ENCODE data around the gene GRAMD1A. TPM values are rescaled to one million over a fixed set of nuclear protein-coding genes. Genes with fewer than 3 reads are reported as not detected.

The GRAMD1A gene
- total RNA-seq = 58.4 to 67.9 TPM (median 65.8 TPM) in 3 replicates
- long read RNA-seq, transcript GRAMD1A-207 (9 exons, 2,277 nt) = major isoform, 5 of 195 reads
- long read RNA-seq, partial matches to known transcripts = 17 of 195 reads
- long read RNA-seq, other reads (novel, unspliced or antisense) = 173 of 195 reads

DNA sequence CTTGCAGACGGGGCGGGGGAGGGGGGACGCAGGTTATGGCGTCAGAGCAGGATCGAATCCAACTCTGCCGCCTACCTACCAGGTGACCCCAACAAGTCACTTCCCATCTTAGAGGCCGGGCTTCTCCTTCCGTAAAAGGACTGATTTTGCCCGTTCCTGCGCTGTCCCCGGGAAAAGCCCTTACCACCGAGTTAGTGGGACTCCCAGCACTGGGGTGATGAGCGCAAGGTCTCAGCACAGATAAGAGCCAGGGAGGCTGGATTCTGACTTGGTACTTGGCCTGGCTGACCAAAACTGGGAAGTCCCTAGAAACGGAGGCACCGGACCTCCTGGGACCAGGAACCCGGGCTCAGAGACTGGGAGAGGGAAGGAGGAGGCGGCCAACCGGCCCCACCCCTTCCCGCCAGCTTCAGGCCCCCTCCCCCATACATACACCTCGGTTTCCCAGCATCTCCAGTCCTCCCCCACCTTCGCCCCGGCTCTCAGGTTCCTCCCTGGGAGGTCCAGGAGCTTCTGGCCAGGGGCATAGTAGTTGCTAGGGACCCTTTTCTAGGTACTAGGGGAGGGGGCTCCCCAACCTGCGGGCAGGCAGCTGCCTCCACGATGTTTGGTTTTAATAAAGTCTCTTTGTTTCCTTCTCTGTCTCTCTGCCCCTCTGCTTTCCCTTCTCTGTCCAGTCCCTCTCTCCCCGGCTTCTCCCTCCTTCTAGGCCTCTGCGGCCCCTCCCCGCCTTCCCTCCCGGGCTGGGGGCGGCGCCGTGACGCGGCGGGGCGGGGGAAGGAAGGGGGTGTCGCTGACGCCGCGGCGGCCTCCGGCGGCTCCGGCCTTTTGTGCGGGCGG, at the start of gene GRAMD1A:
GRAMD1A (plus strand) TSS at position 826 of the 840 bp plus-strand sequence. CDS start 156 bp downstream, outside the sequence.
- TF ChIP-seq, protein P1, sequence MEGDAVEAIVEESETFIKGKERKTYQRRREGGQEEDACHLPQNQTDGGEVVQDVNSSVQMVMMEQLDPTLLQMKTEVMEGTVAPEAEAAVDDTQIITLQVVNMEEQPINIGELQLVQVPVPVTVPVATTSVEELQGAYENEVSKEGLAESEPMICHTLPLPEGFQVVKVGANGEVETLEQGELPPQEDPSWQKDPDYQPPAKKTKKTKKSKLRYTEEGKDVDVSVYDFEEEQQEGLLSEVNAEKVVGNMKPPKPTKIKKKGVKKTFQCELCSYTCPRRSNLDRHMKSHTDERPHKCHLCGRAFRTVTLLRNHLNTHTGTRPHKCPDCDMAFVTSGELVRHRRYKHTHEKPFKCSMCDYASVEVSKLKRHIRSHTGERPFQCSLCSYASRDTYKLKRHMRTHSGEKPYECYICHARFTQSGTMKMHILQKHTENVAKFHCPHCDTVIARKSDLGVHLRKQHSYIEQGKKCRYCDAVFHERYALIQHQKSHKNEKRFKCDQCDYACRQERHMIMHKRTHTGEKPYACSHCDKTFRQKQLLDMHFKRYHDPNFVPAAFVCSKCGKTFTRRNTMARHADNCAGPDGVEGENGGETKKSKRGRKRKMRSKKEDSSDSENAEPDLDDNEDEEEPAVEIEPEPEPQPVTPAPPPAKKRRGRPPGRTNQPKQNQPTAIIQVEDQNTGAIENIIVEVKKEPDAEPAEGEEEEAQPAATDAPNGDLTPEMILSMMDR (IDR thresholded peaks at IDR 0.05) = no peak
- peaks cover 54% of the 10 kb centered on the region for H3K4me1 Mint-ChIP-seq (ENCODE audit: low read depth)
- DNase-seq (ENCODE audit: low spot score) = no peak
- no peaks in the 10 kb centered on the region for H3K27me3 Mint-ChIP-seq (ENCODE audit: low read depth)
- no peaks in the 10 kb centered on the region for H3K9me3 Mint-ChIP-seq (ENCODE audit: low read depth)
- no peaks in the 10 kb centered on the region for H3K36me3 Mint-ChIP-seq (ENCODE audit: low read depth)
- H3K27ac Mint-ChIP-seq (ENCODE audit: unreplicated experiment) = peak within 1 kb of the TSS; percentile 94
- peak within 1 kb of the TSS; percentile 81 for H3K4me3 Mint-ChIP-seq (ENCODE audit: unreplicated experiment)

DNA sequence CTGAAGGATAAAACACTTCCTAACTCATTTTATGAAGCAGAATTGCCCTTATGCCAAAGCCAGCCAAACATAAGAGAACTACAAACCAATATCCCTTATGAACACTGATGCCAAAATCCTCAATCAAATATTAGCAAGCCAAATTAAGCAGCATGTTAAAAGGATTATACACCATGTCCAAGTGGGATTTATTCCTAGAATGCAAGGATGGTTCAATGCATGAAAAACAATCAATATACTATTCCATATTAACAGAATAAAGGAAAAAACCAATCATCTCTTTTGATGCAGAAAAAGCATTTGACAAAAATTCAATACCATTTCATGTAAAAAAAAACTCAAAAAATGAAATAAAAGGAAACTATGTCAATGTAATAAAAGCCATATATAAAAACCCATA, 47.0 kb upstream of the GRAMD1A start:
- H3K4me1 Mint-ChIP-seq (ENCODE audit: low read depth) = no peaks in the 10 kb centered on the region
- no peaks in the 10 kb centered on the region for H3K27me3 Mint-ChIP-seq (ENCODE audit: low read depth)
- H3K4me3 Mint-ChIP-seq (ENCODE audit: unreplicated experiment) = no peak overlapping the region
- DNase-seq (ENCODE audit: low spot score) = no peak
- peaks cover 63% of the 10 kb centered on the region for H3K9me3 Mint-ChIP-seq (ENCODE audit: low read depth)
- H3K27ac Mint-ChIP-seq (ENCODE audit: unreplicated experiment) = no peak overlapping the region
- H3K36me3 Mint-ChIP-seq (ENCODE audit: low read depth) = peaks cover 59% of the 10 kb centered on the region
- TF ChIP-seq, protein P1 (IDR thresholded peaks at IDR 0.05) = no peak

DNA sequence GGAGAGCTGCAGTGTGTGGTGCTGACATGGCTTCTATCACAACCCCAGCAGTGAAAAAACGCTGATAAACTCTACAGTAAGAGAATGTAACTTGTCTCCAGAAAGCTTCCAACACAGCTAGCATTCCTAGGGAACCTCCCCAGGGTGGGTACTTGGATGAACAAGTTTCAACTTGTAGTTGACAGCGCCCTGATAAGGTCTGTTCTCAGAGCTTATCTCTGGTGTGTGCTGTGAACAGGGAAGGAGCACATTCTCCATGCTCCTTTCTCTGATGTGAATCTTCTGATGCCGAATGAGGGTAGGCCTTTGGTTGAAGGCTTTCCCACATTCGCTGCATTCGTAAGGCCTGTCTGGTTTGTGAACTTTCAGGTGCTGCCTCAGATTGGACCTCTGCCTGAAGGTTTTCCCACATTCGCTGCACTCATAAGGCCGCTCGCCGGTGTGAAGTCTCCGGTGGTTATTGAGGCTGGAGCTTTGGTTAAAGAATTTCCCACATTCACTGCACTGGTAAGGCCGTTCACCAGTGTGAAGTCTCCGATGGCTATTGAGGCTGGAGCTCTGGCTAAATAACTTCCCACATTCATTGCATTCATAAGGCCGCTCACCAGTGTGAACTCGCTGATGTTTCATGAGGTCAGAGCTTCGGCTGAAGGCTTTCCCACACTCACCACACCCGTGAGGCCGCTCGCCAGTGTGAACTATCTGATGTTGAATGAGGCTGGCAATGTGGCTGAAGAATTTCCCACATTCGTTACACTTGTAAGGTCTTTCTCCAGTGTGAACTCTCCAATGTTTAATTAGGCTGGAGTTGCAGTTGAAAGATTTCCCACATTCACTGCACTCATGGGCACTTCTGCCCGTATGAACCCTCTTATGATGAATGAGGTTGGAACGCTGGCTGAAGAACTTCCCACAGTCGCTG, 42.0 kb upstream of the GRAMD1A start:
- H3K27me3 Mint-ChIP-seq (ENCODE audit: low read depth) = no peaks in the 10 kb centered on the region

DNA sequence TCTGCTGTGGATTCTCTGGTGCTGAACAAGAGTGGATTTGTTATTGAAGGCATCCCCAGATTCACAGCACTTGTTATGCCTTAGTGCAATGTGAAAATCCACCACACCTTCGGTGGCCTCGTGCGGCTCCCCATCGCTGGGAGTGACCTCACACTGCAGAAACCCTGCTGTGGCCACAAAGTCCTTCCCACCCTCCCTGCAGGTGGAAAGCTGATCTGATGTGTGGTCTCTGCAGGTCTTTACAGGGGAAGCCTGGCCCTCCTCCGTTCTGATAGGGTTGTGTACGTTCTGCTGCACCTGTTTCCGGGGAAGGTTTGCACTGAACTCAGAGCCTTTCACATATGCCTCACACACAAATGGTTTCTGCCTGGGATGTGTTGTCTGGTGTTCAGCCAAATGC, 41.1 kb upstream of the GRAMD1A start:
- H3K4me3 Mint-ChIP-seq (ENCODE audit: unreplicated experiment) = no peak overlapping the region
- no peak for DNase-seq (ENCODE audit: low spot score)
- H3K9me3 Mint-ChIP-seq (ENCODE audit: low read depth) = peaks cover 49% of the 10 kb centered on the region
- peaks cover 59% of the 10 kb centered on the region for H3K36me3 Mint-ChIP-seq (ENCODE audit: low read depth)
- TF ChIP-seq, protein P1 (IDR thresholded peaks at IDR 0.05) = no peak
- H3K27ac Mint-ChIP-seq (ENCODE audit: unreplicated experiment) = no peak overlapping the region
- peaks cover 17% of the 10 kb centered on the region for H3K4me1 Mint-ChIP-seq (ENCODE audit: low read depth)
- no peaks in the 10 kb centered on the region for H3K27me3 Mint-ChIP-seq (ENCODE audit: low read depth)

More for the DNA sequence above, 42.0 kb upstream of the GRAMD1A start:
- H3K4me3 Mint-ChIP-seq (ENCODE audit: unreplicated experiment) = no peak overlapping the region
- H3K9me3 Mint-ChIP-seq (ENCODE audit: low read depth) = peaks cover 59% of the 10 kb centered on the region
- H3K27ac Mint-ChIP-seq (ENCODE audit: unreplicated experiment) = no peak overlapping the region
- peaks cover 66% of the 10 kb centered on the region for H3K36me3 Mint-ChIP-seq (ENCODE audit: low read depth)
- H3K4me1 Mint-ChIP-seq (ENCODE audit: low read depth) = peaks cover 14% of the 10 kb centered on the region
- DNase-seq (ENCODE audit: low spot score) = no peak
- TF ChIP-seq, protein P1 (IDR thresholded peaks at IDR 0.05) = no peak

Data from chondrocyte (in vitro differentiated cells).